GM18508 (cell line): ENCODE results near the gene TEX2.

Source experiments
- ATAC-seq: cut with Tn5 transposase; IDR thresholded peaks from one replicate; pipeline ENCODE4 v1.9.1; 2021; ENCODE audit warnings: moderate number of reproducible peaks; ENCODE audit not compliant: insufficient read depth, unreplicated experiment

TEX2 gene

GRCh38 chr17:64149196-64149595, 113.9 kb downstream of the TEX2 start:
- ATAC-seq = no peak

GRCh38 chr17:64148699-64149098, 114.4 kb downstream of the TEX2 start:
- ATAC-seq = no peak

- no peak for ATAC-seq
These were observed 114.9 kb downstream of the TEX2 start for GRCh38 chr17:64148017-64148631.

GRCh38 chr17:64147110-64148016, 115.7 kb downstream of the TEX2 start:
- ATAC-seq = no peak

- ATAC-seq = no peak
These were observed 116.5 kb downstream of the TEX2 start for GRCh38 chr17:64146418-64147109.

- ATAC-seq = peak; percentile 72
These were observed 117.2 kb downstream of the TEX2 start for GRCh38 chr17:64145751-64146417.

GRCh38 chr17:64145375-64145750, 117.7 kb downstream of the TEX2 start:
- no peak for ATAC-seq

- ATAC-seq = no peak
These were observed 123.5 kb downstream of the TEX2 start for GRCh38 chr17:64139542-64139941.

GRCh38 chr17:64138441-64138840, 124.6 kb downstream of the TEX2 start:
- no peak for ATAC-seq

- no peak for ATAC-seq
These were observed 128.1 kb downstream of the TEX2 start for GRCh38 chr17:64135000-64135399.

GRCh38 chr17:64134216-64134970, 128.7 kb downstream of the TEX2 start:
- no peak for ATAC-seq

- no peak for ATAC-seq
These were observed 129.4 kb downstream of the TEX2 start for GRCh38 chr17:64133546-64134215.

GRCh38 chr17:64131606-64132270, 131.3 kb downstream of the TEX2 start:
- no peak for ATAC-seq

GRCh38 chr17:64130559-64131001, 132.5 kb downstream of the TEX2 start:
- peak; percentile 5 for ATAC-seq

- peak; percentile 39 for ATAC-seq
These were observed 133.1 kb downstream of the TEX2 start, which contains the start of gene ERN1 for GRCh38 chr17:64129765-64130558. Gene ERN1 (minus strand): TSS chr17:64130144. CDS start chr17:64130029, 115 bp downstream.

GRCh38 chr17:64129515-64129764, 133.6 kb downstream of the TEX2 start:
- ATAC-seq = no peak

GRCh38 chr17:64128787-64129514, 134.1 kb downstream of the TEX2 start:
- ATAC-seq = no peak
